NCI-H1105 treated with DMSO at 0.1 percent for 48 hours (cell line): Measurements from ENCODE around the gene RASL10B.
A peak's percentile ranks its signal among the peaks of the same experiment; 100 is the strongest.
"Not testable (repeated sequence)": the region's sequence is repeated elsewhere in the genome, so short reads cannot be mapped to it uniquely, and the experiment has no call there.

Source experiments
- DNase-seq: peaks from one replicate; lab custom pipeline; 2025; lab: John Stamatoyannopoulos, UW

The RASL10B gene, protein sequence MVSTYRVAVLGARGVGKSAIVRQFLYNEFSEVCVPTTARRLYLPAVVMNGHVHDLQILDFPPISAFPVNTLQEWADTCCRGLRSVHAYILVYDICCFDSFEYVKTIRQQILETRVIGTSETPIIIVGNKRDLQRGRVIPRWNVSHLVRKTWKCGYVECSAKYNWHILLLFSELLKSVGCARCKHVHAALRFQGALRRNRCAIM

GRCh38 chr17:35731239-35731916, at the start of gene RASL10B:
RASL10B (plus strand) TSS chr17:35731639; CDS start chr17:35735185, 3,546 bp downstream.
- peak; percentile 18 for DNase-seq

GRCh38 chr17:35683591-35683990, 47.8 kb upstream of the RASL10B start:
- DNase-seq, result no peak

DNA sequence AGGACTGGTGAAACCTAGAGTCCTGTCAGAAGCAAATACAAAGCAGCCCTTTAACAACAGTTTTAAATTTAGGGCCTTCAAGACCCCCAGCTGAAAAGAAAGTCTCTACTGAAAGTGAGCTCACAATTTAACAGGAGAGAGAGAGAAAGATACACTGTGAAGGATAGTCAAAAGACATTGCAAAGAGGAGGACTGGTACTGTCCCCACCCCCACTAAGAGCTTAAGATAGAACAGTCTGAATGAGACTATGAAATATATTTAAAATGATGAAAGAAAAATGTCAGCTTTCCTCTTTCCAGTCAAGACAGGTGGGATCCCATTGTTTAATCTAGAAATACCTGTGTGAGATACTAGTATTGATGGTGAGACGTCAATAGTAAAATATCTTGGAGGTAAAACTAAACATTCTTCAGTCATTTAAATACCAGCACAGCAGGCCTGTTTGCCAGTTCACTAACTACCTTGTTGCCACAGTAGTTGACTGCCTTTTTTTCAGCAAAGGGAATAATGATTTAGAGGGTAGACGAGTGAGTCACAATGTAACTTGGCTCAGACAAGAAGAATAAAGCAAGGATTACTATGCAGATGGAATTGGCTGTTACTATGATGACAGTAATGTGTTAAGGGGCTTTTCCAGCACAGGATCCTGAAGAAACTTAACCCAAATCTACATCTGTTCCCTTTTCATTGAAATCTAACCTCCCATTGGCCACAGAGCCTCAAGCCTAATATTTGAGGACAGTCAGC, 47.2 kb upstream of the RASL10B start:
- no peak for DNase-seq

GRCh38 chr17:35692512-35693210, 38.8 kb upstream of the RASL10B start:
- no peak for DNase-seq

DNA sequence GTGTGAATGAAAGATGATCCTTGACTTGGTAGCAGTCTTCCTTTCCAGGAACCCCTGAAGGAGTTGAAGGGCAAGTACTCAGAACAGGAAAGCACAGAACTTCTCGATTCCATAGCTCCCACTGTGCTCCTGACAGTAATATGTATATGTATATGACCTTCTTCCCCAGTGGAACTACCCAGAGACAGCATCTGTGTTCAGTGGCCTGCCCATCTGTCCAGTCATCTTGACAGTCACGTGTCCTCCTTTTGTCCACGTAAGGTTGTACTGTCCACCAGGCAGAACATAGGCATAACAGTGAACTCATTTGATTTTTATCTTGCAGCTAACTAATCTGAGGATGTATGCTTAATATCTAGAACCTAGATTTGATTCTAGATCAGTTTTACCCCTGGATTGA, 37.8 kb upstream of the RASL10B start:
- no peak for DNase-seq

DNA sequence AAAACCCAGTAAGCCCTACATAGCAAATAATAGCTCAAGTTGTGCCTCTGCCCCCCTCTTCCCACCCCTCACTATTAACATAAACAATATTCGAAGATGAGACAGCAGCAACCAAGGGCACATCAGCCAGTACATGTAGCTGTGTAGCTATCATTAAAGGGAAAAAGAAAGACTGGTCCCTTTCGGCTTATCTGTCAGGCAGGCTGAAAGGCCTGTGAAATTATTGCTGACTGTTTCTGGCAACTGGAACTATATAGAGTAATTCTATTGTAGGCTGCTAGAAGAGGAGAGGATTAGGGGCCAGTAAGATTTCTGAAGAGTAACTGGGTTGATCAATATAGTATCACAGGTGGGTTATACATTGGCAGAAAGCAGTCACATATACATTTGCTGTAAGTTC, 36.5 kb upstream of the RASL10B start:
- DNase-seq, result no peak

DNA sequence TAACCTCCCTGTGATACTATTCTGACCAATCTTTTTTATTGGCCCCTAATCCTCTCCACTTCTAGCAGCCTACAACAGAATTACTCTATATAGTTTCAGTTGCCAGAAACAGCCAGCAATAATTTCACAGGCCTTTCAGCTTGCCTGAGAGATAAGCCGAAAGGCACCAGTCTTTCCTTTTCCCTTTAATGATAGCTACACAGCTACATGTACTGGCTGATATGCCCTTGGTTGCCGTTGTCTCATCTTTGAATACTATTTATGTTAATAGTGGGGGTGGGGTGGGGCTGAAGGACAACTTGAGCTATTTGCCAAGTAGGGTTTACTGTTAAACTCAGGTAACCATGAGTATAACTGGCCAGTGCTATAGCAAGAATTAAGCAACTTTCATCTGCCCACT, 35.8 kb upstream of the RASL10B start:
- no peak for DNase-seq

DNA sequence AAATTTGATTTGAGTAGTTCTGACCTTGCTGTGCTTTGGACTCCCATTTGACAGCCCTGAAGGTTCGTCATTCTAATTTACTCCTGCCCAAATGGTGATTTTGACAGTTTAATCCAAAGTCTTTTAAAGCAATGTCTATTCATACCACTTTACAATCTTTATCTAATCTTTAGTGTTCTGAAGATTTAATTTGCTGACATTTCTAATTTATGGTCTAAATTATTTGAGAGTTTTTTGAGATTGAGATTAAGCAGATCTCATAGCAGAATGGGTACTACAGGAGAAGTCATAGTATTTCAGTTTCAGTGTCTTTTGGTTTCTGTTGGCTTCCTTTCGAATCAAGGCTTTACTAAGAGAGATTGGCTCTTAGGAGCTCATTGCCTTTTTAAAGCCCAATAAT, 32.6 kb upstream of the RASL10B start:
- no peak for DNase-seq

DNA sequence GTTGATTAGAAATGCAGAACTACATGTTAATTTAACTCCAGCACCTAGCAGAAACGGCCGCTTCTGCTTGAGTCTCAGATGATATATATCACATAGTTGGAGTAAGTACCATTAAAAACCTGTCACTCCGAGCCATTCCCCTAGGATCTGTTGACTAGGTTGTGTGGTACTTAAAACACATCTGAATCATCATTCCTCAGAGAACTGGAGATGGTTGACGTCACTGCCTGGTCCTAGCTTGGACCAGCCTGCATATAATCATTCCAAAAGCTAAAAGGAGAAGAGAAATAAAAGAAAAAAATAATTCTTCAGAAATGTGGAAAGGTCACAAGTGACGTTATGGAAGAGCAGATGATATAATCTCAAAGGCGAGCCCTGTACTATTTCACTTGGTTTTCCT, 31.3 kb upstream of the RASL10B start:
- DNase-seq, result no peak

- DNase-seq, result no peak
Measured at GRCh38 chr17:35701491-35701890, 29.9 kb upstream of the RASL10B start.

- not testable (repeated sequence) for DNase-seq
Measured at GRCh38 chr17:35703308-35703707, 28.1 kb upstream of the RASL10B start.

- DNase-seq, result no peak
Measured at GRCh38 chr17:35705230-35705629, 26.2 kb upstream of the RASL10B start.

- no peak for DNase-seq
Measured at GRCh38 chr17:35705705-35706104, 25.7 kb upstream of the RASL10B start.

DNA sequence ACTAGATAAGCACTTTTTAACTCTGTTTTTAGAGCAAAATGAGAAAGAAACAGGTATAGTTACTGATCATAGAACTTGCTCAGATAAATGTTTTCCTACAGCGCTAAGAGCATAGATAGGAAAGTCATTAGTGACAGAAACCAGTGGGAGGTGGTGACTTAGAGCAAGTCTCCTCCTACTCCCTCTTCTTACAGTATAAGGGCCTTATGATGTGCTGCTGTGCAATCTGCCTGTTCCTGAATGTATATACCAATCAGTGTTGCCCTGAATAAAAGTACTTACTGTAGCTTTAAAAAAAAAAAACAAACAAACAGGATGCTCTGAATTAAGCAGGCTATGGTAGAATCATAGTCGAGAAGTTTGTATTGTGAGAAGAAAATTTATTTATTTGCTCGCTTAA, 23.3 kb upstream of the RASL10B start:
- DNase-seq, result no peak

DNA sequence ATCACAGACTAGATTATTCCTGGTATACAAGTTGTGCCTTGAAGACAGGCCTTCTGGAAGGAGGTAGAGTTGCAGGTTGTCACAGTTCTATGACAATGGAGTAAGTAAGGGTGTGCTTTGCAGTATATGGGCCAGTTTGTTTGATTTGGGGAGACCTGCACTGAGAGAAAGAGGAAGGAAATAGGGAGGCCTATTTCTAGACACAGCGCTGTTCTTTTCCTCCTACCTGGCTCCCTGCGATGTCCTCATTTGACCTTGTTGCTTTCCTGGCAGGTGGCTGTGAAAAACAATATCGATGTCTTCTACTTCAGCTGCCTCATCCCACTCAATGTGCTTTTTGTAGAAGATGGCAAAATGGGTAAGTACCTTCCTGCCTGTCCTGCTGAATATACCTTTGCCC, 22.5 kb upstream of the RASL10B start:
- DNase-seq, result no peak

GRCh38 chr17:35709874-35710273, 21.6 kb upstream of the RASL10B start:
- peak; percentile 71 for DNase-seq

DNA sequence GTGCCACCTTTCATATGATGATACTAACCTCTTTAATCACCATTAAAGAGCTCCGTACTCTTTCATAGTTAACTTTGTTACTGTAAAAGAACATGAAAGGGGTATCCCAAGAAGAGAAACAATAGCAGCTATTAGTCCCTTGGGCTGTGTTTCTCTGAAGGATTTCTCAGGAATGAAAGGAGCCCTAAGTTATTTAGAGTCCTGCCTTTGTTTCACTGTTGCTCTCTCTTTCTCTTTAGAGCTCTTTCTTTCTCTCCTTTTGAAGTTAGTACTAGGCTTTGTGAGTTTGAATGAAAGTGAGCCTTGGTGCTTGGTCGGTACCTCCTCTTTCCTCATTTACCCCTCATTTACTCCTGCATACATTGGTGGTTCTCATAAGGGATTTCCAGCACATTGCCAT, 20.5 kb upstream of the RASL10B start:
- DNase-seq, result no peak

- no peak for DNase-seq
Measured at GRCh38 chr17:35713069-35713728, 18.2 kb upstream of the RASL10B start.

DNA sequence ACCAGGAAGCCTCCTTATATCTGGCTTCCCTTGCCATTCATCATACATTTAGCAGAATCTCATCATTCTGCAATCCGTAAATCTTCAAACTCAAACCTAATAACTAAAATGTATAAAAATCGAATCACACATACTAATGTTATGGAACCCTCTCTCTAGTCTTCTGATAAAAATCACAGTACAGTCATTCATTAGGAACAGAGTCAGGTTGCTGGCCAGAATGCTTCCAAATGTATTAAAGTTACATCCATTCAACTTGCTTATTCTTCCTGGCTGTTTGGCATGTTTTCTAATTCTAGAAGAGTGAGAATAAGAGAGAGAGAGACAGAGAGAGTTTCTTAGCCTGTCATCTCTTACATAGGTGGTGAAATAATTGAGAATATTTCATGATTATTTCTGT, 16.5 kb upstream of the RASL10B start:
- no peak for DNase-seq

DNA sequence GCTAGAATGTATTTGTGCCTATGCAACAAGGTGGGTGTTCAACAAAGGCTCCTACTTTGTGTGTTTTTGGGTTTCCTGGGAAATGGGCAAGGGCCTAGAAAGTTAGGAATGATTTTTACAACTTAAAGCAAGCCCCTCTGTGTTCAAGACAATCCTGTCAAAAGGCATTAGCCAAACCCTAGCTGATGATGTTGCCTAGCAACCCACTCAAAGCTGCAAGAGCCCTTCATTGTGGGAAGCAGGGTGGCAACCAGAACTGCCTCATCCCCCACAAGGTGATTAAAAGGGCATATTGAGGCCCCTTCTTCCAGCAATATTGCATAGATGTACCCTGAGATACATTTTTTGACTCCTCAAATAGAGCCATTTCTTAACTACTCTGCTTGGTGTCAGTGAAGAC, 16.0 kb upstream of the RASL10B start:
- DNase-seq, result no peak

DNA sequence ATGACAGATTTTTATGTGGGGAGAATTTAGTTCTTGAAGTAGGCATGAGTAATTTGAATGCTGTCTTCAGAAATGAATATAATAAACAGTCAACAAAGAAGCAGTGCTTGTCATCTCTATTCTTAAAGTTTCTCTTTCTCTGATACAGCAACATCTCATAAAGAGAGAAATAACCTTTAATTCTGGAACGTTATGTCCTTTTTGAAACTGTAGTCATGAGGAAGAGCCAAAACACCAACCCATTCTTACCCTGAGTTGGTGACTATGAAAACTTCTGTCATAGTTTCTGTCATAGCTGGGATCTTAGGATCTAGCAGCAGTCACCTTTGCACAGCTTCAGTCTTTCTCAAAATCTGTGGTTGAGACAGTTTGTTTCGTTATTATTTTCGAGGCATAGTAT, 15.3 kb upstream of the RASL10B start:
- DNase-seq, result no peak

- no peak for DNase-seq
Measured at GRCh38 chr17:35716897-35717465, 14.5 kb upstream of the RASL10B start.
